Smooth muscle cell (in vitro differentiated cells): ENCODE measurements around the gene MYO5C. TPM values are rescaled to one million over a fixed set of nuclear protein-coding genes. Genes with fewer than 3 reads are reported as not detected.

Experiments used
- DNase-seq: peaks from one replicate; lab custom pipeline; 2025; ENCODE audit not compliant: unreplicated experiment; lab: John Stamatoyannopoulos, UW
- H2AFZ ChIP-seq: fragments of 200-600 bp; sonication (generic); 2 replicates; pipeline ENCODE4 v1.6.0; 2016; ENCODE audit warnings: antibody characterized with exemption, low read depth, mild to moderate bottlenecking
- H3F3A ChIP-seq: fragments of 200-600 bp; sonication (generic); 2 replicates; pipeline ENCODE4 v1.6.0; 2017; ENCODE audit warnings: antibody characterized with exemption, low read depth
- H3K27ac ChIP-seq: fragments of 200-600 bp; sonication (generic); 2 replicates; pipeline ENCODE4 v1.5.1; 2016; ENCODE audit warnings: low read depth, mild to moderate bottlenecking
- H3K27me3 ChIP-seq: fragments of 200-600 bp; sonication (generic); 2 replicates; pipeline ENCODE4 v1.6.1; 2016; ENCODE audit warnings: low read depth, mild to moderate bottlenecking
- H3K36me3 ChIP-seq: fragments of 200-600 bp; sonication (generic); 2 replicates; pipeline ENCODE4 v1.5.1; 2016; ENCODE audit warnings: low read depth
- H3K4me1 ChIP-seq: fragments of 200-600 bp; sonication (generic); 2 replicates; pipeline ENCODE4 v1.5.1; 2016; ENCODE audit warnings: low read depth
- H3K4me2 ChIP-seq: fragments of 200-600 bp; sonication (generic); 2 replicates; pipeline ENCODE4 v1.6.0; 2016; ENCODE audit warnings: mild to moderate bottlenecking
- H3K4me3 ChIP-seq: fragments of 200-600 bp; sonication (generic); 2 replicates; pipeline ENCODE4 v1.5.1; 2016; ENCODE audit warnings: mild to moderate bottlenecking
- H3K79me2 ChIP-seq: fragments of 200-600 bp; sonication (generic); 2 replicates; pipeline ENCODE4 v1.6.0; 2016; ENCODE audit warnings: low read depth, mild to moderate bottlenecking
- H3K9ac ChIP-seq: fragments of 200-600 bp; sonication (generic); 2 replicates; pipeline ENCODE4 v1.6.0; 2016; ENCODE audit warnings: low read depth
- H3K9me3 ChIP-seq: fragments of 200-600 bp; sonication (generic); replicated peaks from 2 replicates; pipeline ENCODE4 v1.5.1; 2016; ENCODE audit warnings: low read depth
- H4K20me1 ChIP-seq: fragments of 200-600 bp; sonication (generic); 2 replicates; pipeline ENCODE4 v1.6.0; 2016; ENCODE audit warnings: low read depth
- CTCF ChIP-seq: fragments of 200-600 bp; sonication (generic); IDR thresholded peaks from 2 replicates; pipeline ENCODE4 v1.5.1; 2017; ENCODE audit warnings: borderline replicate concordance, mild to moderate bottlenecking, antibody characterized with exemption; ENCODE audit not compliant: insufficient read depth, poor library complexity, severe bottlenecking
- WGBS: methylation state at CpG from one replicate; pipeline ENCODE4 v1.1.7; 2016; ENCODE audit warnings: low lambda C conversion rate; 5-methylcytosine and 5-hydroxymethylcytosine counted together
- polyA plus RNA-seq: library from polyadenylated mRNA; unstranded; fragments of >200 nt; fragmentation: Nextera tagmentation; extraction: Ambion mirVana; gene quantifications from 2 replicates; pipeline ENCODE4 v1.2.1, GENCODE V29; 2016
- total RNA-seq: library from RNA; depleted of rRNA; stranded (reverse); fragments of >200 nt; gene quantifications from 2 replicates; pipeline ENCODE4 v1.2.3, GENCODE V29; 2014

Gene MYO5C
- total and polyA plus RNA-seq, 2 experiments from 2014 or later = 0.26 to 1.5 TPM

GRCh38 chr15:52207191-52207590 lies 88.4 kb downstream of the MYO5C start:
- no peaks in the 10 kb centered on the region for H3K36me3 ChIP-seq
- DNase-seq = no peak
- H3K4me1 ChIP-seq = peaks cover 3% of the 10 kb centered on the region
- H3F3A ChIP-seq = no peaks in the 10 kb centered on the region
- no peak for TF ChIP-seq CTCF
- H3K27ac ChIP-seq = no peak overlapping the region
- no peak overlapping the region for H3K4me3 ChIP-seq
- H3K9ac ChIP-seq = no peak overlapping the region
- no peak overlapping the region for H2AFZ ChIP-seq
- H4K20me1 ChIP-seq = no peaks in the 10 kb centered on the region
- no peaks in the 10 kb centered on the region for H3K79me2 ChIP-seq
- no peaks in the 10 kb centered on the region for H3K9me3 ChIP-seq
- no peaks in the 10 kb centered on the region for H3K27me3 ChIP-seq
- no peak overlapping the region for H3K4me2 ChIP-seq
- 78% methylated on average over 1 of the region's 1 CpG for WGBS

GRCh38 chr15:52206446-52206845 lies 89.2 kb downstream of the MYO5C start:
- Histone ChIP-seq H4K20me1 (no peaks in the 10 kb centered on the region), H3K9me3 (no peaks in the 10 kb centered on the region), H2AFZ (no peak overlapping the region), H3K4me1 (peaks cover 3% of the 10 kb centered on the region), H3F3A (no peaks in the 10 kb centered on the region), H3K9ac (no peak overlapping the region), H3K4me2 (no peak overlapping the region), H3K27ac (no peak overlapping the region), H3K79me2 (no peaks in the 10 kb centered on the region), H3K36me3 (no peaks in the 10 kb centered on the region), H3K4me3 (no peak overlapping the region), H3K27me3 (no peaks in the 10 kb centered on the region)
- WGBS = 91% methylated on average over 2 of the region's 2 CpGs
- DNase-seq = no peak
- no peak for TF ChIP-seq CTCF

GRCh38 chr15:52204657-52205056 lies 90.9 kb downstream of the MYO5C start:
- Histone ChIP-seq H3K4me3 (no peak overlapping the region), H3K36me3 (no peaks in the 10 kb centered on the region), H3K9ac (no peak overlapping the region), H3K4me1 (peaks cover 3% of the 10 kb centered on the region), H4K20me1 (no peaks in the 10 kb centered on the region), H3K79me2 (no peaks in the 10 kb centered on the region), H3K9me3 (no peaks in the 10 kb centered on the region), H2AFZ (no peak overlapping the region), H3F3A (no peaks in the 10 kb centered on the region), H3K4me2 (no peak overlapping the region), H3K27me3 (no peaks in the 10 kb centered on the region), H3K27ac (no peak overlapping the region)
- WGBS = 96% methylated on average over 20 of the region's 20 CpGs
- TF ChIP-seq CTCF = no peak
- DNase-seq = no peak

- Histone ChIP-seq H3K27me3 (no peaks in the 10 kb centered on the region), H3F3A (no peaks in the 10 kb centered on the region), H3K27ac (no peak overlapping the region), H4K20me1 (no peaks in the 10 kb centered on the region), H3K36me3 (no peaks in the 10 kb centered on the region), H2AFZ (no peak overlapping the region), H3K9ac (no peak overlapping the region), H3K4me1 (no peaks in the 10 kb centered on the region), H3K4me2 (no peak overlapping the region), H3K9me3 (no peaks in the 10 kb centered on the region), H3K79me2 (no peaks in the 10 kb centered on the region), H3K4me3 (no peak overlapping the region)
- 85% methylated on average over 1 of the region's 1 CpG for WGBS
- DNase-seq = no peak
- TF ChIP-seq CTCF = no peak
Measured at GRCh38 chr15:52200831-52201365, 94.7 kb downstream of the MYO5C start.
